Brain pericyte (primary cell): Measurements from ENCODE around the gene NUFIP1.
"Not testable (repeated sequence)": the region's sequence is repeated elsewhere in the genome, so short reads cannot be mapped to it uniquely, and the experiment has no call there.

Source experiments
- DNase-seq: peaks from one replicate; pipeline ENCODE4 v3.0.0-alpha.2; 2012; ENCODE audit warnings: low read depth, low spot score

Gene NUFIP1

GRCh38 chr13:44969551-44970484, 19.5 kb downstream of the NUFIP1 start:
- no peak for DNase-seq

DNA sequence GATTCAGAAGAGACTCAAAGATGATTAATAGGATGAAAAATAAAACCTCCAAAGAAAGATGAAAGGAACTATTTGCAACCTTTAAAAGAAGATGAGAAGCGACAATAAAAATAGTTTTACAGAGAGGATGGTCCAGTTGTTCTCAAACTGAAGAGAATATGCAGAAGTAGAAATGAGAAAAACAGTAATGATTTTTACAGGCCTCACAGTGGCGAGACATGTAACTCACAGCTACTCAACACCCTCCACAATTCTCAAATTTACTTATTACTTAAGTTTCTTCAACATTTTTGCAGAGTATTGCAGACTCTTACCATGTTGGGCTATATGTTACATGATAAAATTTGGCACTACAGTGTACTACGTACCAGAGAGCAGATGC, 20.8 kb downstream of the NUFIP1 start:
- no peak for DNase-seq

DNA sequence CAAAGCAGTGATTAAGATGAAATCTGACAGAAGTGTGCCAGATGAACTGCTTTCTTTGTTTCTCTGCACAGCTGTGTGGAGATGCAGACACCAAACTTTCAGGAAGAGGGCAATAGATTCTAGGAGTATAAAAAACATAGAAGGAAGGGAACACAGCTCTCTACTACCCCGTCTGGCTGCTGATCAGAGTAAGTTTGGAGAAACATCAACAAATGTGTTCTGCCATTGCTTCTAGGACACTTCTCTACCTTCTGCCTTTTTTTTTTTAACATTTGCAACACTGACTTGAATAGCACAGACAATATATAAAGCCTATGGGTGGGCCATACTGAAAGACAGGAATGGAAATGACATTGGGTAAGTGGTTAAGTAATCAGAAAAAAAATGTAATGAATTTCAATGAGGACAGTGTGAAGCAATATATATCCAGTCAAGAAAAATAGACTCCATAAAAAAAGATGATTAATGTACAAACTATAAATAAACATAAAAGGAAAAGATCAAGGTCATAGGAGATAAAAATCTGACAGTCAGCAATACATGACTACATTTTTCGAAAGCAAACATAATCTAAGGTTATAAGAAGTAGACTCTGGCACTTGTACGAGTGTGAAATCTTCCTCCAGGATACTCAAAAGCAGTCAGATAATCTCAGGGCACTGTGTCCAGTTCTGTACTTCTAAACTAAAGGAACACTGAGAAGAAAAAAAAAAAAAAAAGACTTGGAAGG, 21.4 kb downstream of the NUFIP1 start:
- DNase-seq, result no peak

GRCh38 chr13:44961997-44962396, 27.3 kb downstream of the NUFIP1 start:
- DNase-seq, result no peak

DNA sequence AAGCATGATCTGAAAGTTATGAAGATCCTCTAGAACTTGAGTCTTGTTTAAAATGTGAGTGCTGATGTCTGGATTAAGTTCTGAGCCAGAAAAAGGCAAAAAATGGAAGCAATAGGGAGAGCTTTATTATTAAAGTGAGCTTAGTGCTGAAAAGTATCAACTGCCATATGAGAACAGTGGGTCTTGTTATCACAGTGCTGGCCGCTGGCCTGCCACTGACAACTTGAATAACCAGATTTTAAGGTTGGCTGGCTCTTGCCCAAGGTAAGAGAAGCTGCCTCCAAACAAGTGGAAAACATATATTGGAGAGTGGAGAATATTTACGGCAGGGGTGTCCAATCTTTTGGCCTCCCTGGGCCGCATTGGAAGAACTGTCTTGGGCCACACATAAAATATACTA, 33.9 kb downstream of the NUFIP1 start:
- DNase-seq, result no peak

DNA sequence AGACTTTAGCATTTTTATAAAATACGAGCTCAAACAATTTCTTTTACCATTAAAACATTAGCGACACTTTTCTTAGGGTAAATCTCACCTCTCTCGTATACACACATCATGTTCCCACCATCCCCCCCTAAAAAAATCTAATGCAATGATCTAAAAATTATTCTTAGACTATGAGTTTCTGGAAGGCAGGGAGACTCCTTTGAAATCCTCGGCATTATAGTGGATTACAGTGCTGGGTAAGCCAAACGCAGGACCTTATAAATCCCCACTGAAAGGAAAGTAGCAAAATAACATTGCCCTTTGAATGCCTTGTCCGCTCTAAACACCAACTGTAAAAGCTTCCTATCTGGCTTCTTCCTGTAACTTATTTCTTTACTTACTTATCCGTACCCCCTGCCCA, 35.0 kb downstream of the NUFIP1 start:
- no peak for DNase-seq

DNA sequence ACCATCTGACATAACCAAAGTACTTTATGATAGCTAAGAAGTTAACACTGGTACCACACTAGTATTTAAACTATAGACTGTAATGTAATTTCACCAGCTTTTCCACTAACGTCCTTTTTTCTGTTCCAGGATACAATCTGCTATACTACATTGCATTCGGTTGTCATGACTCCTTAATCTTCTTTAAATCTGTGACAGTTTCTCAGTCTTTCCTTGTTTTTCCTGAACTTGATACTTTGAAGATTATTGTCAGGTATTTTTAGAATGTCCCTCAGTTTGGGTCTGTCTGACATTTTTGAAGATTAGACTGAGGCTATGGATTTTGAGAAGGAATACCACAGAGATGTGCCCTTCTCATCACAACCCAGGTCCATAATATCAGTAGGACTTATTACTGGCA, 36.6 kb downstream of the NUFIP1 start:
- DNase-seq, result no peak

DNA sequence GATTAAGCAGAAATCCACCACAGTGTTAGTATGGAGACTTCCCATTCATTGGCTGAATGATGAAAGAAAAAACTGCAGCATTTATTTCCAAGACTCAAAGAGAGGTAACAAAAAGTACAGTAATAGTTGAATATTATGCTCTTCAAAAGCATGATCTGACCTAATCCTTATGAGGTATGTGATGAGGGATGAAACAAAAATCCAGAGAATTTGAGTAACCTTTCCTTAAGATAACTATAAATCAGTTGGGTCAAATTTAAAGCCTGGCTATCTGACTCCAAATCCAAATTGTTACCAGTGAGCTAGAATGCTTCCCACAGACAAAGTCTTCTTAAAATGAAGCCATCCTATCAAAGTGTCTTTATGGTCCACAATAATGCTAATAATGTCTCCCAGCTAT, 38.1 kb downstream of the NUFIP1 start:
- DNase-seq, result no peak

GRCh38 chr13:44943411-44943810, 45.9 kb downstream of the NUFIP1 start:
- not testable (repeated sequence) for DNase-seq

DNA sequence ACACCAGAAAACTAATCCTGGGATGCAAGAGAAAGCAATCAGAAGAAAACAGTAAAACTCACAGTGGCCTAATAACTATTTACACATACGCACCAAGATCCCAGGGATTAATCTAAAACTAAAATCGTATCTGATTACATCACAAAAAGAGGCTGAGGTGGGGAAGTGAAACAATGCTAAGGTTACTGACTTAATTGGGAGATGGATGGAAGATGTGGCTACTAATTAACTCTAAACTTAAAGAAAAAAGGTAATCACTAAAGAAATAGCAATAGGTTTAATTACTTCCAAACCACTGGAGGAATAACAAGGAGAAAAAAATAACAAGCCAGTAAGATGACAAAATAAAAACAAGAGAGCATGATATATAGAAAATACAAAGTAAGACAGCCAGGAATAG, 50.4 kb downstream of the NUFIP1 start:
- DNase-seq, result no peak

DNA sequence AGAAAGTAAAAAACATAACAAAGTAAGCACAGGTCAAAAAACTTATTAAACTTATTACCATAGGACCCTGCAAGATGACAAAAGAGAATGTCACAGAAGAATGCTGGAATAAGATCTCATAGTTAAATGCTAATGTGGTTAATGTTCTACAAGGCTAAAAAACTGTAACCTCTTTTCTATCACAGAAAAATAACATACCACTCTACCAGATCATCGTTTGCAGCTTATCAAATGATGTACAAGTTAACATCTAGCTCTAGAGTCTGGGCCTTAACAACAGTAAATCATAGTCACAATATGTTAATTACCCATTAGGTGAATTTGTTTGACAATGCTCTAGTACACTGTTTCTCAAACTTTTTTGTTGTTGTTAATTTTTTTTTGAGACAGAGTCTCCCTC, 53.0 kb downstream of the NUFIP1 start:
- DNase-seq, result no peak

- DNase-seq, result no peak
Measured at GRCh38 chr13:44934724-44935123, 54.5 kb downstream of the NUFIP1 start.

DNA sequence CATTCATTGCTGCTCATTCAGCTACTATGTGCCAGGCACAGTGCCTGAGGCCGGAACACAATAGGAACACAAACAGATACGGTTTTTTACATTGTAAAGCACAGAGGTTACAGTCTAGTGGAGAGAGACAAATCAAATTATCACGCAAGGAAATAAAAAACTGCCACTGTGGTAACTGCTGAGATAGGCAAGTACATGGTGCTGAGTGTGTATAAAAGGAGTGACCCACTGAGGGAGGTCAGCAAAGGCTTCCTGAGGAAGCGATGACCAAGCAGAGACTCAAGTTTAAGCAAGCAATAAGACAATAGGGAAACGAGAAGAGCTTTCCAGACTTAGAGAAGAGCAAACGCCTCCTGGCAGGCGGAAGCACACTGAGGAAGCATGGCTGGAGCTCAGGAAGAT, 56.4 kb downstream of the NUFIP1 start:
- peak; percentile 42 for DNase-seq

DNA sequence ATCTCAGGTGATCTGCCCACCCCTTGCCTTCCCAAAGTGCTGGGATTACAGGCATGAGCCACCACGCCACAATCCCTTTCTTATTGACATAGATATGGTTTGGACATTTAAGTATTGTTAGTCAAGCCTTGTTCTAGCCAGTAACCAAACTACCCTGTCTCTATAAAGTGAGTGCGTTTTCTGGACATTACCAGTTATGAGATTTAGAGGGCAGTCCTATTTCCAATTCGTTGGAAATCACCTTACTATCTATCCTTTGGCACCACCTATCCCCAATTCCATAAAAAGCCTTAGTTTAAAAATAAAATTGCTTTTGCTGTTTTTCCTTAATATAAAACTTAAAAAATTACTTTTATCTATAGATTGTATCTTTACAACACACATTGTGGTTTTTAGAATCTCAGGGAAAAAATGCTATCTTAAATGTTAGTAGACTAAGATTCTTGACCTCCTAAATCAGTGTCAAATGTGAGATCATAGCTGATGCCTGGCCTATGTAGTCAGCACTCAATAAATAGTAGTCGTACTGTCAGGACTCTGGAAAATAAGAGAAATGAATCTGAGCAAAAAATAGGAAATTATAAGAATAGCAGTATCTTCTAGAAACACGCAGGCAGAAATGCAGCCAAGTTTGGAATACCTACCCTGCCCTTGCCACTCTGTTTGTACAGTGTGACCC, 57.0 kb downstream of the NUFIP1 start:
- DNase-seq, result no peak

- no peak for DNase-seq
Measured at GRCh38 chr13:44930963-44931623, 58.2 kb downstream of the NUFIP1 start.

DNA sequence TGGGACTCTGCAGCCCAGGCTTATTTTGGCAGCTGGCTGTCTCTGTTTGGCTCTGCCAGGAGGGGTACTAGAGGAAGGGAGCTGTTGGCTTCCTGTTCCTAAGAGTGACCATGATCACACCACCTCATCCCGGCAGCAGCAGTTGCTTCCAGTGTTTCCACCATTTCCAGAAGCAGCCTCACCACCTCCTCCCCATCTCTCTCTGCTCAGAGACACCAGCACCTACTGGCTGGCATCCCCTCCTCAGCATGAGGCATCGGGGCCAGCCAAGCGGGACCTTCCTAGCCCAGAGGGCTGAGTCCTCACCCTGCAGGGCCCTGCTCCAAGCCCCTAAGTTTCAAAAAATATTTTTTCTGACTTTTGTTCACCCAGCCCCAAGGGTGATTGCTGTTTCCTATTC, 59.0 kb downstream of the NUFIP1 start:
- DNase-seq, result no peak

GRCh38 chr13:44929692-44930091, 59.6 kb downstream of the NUFIP1 start:
- DNase-seq, result no peak

- no peak for DNase-seq
Measured at GRCh38 chr13:44927968-44928367, 61.3 kb downstream of the NUFIP1 start.

- peak; percentile 42 for DNase-seq
Measured at GRCh38 chr13:44921931-44922758, 67.1 kb downstream of the NUFIP1 start.

DNA sequence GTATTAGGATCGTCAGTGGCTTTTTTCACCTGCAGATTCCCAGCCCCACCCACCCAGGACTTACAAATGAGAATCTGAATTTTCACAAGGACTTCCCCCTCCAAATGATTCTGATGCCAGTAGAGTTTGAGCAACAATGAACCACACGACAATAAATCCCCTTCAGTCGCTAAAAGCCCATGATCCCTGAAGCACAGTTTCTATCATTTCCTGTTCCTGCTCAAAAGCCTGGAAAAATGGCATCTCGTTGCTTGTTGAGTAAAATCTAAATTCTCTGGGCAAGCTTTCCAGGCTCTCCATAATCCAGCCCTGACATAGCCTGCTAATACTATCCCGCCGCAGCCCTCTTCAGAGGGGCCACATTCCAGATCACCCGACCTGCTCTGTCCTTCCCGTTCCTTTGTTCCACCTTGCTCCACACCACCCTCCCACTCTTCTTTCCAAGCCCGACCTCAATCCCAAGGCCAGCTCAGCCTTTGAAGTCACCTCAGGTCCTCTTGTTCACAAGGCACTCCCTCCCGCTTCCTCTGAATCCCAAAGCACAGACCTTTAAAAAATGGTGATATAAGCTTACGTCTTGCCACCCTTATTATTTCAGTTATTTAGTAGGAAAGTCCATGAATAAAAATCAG, 67.9 kb downstream of the NUFIP1 start:
- no peak for DNase-seq
